B cell (primary cell): ENCODE data around the gene PNN.

Experiments
- EZH2 ChIP-seq: IDR thresholded peaks from 2 replicates; pipeline ENCODE4 v1.6.1; 2012; ENCODE audit warnings: borderline replicate concordance, low read depth, mild to moderate bottlenecking, moderate library complexity, low read length; ENCODE audit not compliant: insufficient read depth, poor library complexity, severe bottlenecking
- TF ChIP-seq, protein P1 (sequence below): fragments of 200-600 bp; IDR thresholded peaks from one replicate; pipeline ENCODE4 v1.8.0; 2022; ENCODE audit warnings: antibody characterized with exemption, mild to moderate bottlenecking

DNA sequence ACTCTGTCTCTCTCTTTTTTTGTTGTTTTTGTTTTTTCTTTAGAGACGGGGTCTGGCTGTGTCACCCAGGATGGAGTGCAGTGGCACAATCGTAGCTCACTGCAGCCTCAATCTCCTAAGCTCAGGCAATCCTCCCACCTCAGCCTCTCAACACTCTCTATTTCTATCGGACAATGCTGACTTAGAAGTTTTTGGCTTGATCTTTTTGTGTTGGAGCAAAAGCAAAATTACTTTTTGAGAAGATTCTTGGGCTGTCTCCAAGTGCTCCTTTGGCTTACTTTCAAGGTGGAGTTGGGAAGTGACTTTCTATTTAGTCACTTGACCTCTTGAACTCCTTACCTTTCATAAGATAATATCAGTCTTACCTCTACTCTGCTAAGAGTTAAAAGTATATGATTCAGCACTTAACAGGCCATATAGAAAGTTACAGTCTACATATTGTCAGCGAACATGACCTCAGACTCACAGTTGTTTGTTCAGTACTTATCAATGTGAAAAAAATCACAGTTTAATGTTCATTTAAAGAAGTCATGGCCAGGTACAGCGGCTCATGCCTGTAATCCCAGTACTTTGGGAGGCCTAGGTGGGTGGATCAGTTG lies 43.2 kb downstream of the PNN start:
- TF ChIP-seq, protein P1, sequence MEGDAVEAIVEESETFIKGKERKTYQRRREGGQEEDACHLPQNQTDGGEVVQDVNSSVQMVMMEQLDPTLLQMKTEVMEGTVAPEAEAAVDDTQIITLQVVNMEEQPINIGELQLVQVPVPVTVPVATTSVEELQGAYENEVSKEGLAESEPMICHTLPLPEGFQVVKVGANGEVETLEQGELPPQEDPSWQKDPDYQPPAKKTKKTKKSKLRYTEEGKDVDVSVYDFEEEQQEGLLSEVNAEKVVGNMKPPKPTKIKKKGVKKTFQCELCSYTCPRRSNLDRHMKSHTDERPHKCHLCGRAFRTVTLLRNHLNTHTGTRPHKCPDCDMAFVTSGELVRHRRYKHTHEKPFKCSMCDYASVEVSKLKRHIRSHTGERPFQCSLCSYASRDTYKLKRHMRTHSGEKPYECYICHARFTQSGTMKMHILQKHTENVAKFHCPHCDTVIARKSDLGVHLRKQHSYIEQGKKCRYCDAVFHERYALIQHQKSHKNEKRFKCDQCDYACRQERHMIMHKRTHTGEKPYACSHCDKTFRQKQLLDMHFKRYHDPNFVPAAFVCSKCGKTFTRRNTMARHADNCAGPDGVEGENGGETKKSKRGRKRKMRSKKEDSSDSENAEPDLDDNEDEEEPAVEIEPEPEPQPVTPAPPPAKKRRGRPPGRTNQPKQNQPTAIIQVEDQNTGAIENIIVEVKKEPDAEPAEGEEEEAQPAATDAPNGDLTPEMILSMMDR = no peak
- no peak for TF ChIP-seq EZH2
